ENCODE measurements around the gene ADAMTSL1. TPM values are rescaled to one million over a fixed set of nuclear protein-coding genes. Genes with fewer than 3 reads are reported as not detected.

ADAMTSL1 gene
- total and polyA plus RNA-seq, 2 of the 13 experiments (the other 11 are each of a cell fraction or from before 2014, with no cell fraction given), result not detected

GRCh38 chr9:18786196-18786595 lies 312.2 kb downstream of the ADAMTSL1 start:
- no peak overlapping the region for H2AFZ ChIP-seq (ENCODE audit: low read length)
- in situ Hi-C loops (cut with HindIII; ENCODE audit: extremely low pct_ligation_motif_present, low pct_unique_long_range_greater_than_20kb) (no loop called here), intact Hi-C loops (cut with micrococcal nuclease; ENCODE audit: unreplicated experiment) (no loop called here)
- H3K4me3 ChIP-seq (replicated peaks in 1 of 3; ENCODE audit: insufficient read depth in 1 of 3, low read depth in 2 of 3, low read length in 3 of 3), result no peak overlapping the region
- H4K20me1 ChIP-seq (ENCODE audit: insufficient read depth, low read length), result no peaks in the 10 kb centered on the region
- no peak overlapping the region for H3K9ac ChIP-seq (ENCODE audit: insufficient read depth, low read depth, low read length)
- H3K27me3 ChIP-seq (ENCODE audit: control insufficient read depth in 1 of 2, insufficient read depth in 2 of 2, low read length in 2 of 2), result 0 out of 5 replicates have a peak, but pooled peaks cover 0 to 3% of the 10 kb centered on the region in 2 experiments
- H3K36me3 ChIP-seq (replicated peaks in 1 of 2; ENCODE audit: control insufficient read depth in 1 of 2, insufficient read depth in 2 of 2, low read length in 2 of 2), result no peaks in the 10 kb centered on the region
- FAIRE-seq (no peak), DNase-seq (ENCODE audit: low spot score) (no peak), ATAC-seq (no peak)
- H3K27ac ChIP-seq (ENCODE audit: extremely low read length, insufficient read depth, low read length), result no peak overlapping the region
- BruUV-seq (replicated peaks), result no TSS peak
- 0% methylated on average over 3 of the region's 3 CpGs for WGBS (ENCODE audit: low lambda C conversion rate)
- CTCF ChIA-PET (ENCODE audit: low intra/inter-chr PET ratio, low total read pairs), result no interaction called here
- H3K9me3 ChIP-seq (ENCODE audit: low read length), result no peaks in the 10 kb centered on the region
- H3K4me1 ChIP-seq (ENCODE audit: insufficient read depth, low read length), result no peaks in the 10 kb centered on the region
- no peak overlapping the region for H3K4me2 ChIP-seq (ENCODE audit: low read depth, low read length)
- POLR2A ChIA-PET, result no interaction called here
- no peaks in the 10 kb centered on the region for H3K79me2 ChIP-seq (ENCODE audit: insufficient read depth, low read length)
- TF ChIP-seq HNRNPL (IDR thresholded peaks at IDR 0.05; ENCODE audit: low read depth, low read length), result no peak
- TF ChIP-seq ZNF674 (CRISPR knock-in tag; IDR thresholded peaks at IDR 0.05; ENCODE audit: low read depth), result no peak
- no peak for TF ChIP-seq PHB2 (IDR thresholded peaks at IDR 0.05; ENCODE audit: partially characterized antibody)

- in situ Hi-C loops (cut with HindIII; ENCODE audit: extremely low pct_ligation_motif_present, low pct_unique_long_range_greater_than_20kb), result no loop called here
- TF ChIP-seq REL (CRISPR knock-in tag; conservative IDR thresholded peaks at IDR 0.05) (no peak), ZNF547 (CRISPR knock-in tag; IDR thresholded peaks at IDR 0.05) (no peak), ZNF512 (CRISPR knock-in tag; IDR thresholded peaks at IDR 0.05) (no peak), ZNF326 (CRISPR knock-in tag; IDR thresholded peaks at IDR 0.05; ENCODE audit: borderline replicate concordance) (no peak), ZNF17 (CRISPR knock-in tag; IDR thresholded peaks at IDR 0.05) (no peak), MNT (IDR thresholded peaks at IDR 0.05) (no peak), ZNF275 (CRISPR knock-in tag; IDR thresholded peaks at IDR 0.05; ENCODE audit: borderline replicate concordance) (no peak), LBX2 (CRISPR knock-in tag; IDR thresholded peaks at IDR 0.05; ENCODE audit: borderline replicate concordance) (no peak)
Observed at GRCh38 chr9:18786911-18787650, 313.1 kb downstream of the ADAMTSL1 start.

More at GRCh38 chr9:18786911-18787650, 313.1 kb downstream of the ADAMTSL1 start:
- no peak for FAIRE-seq
- WGBS (ENCODE audit: low lambda C conversion rate), result 26% methylated on average over 2 of the region's 2 CpGs
- no peak for ATAC-seq
- Histone ChIP-seq H3K27ac (ENCODE audit: extremely low read length, insufficient read depth, low read length) (no peak overlapping the region), H3K4me1 (ENCODE audit: insufficient read depth, low read length) (no peaks in the 10 kb centered on the region), H3K4me3 (replicated peaks in 1 of 3; ENCODE audit: insufficient read depth in 1 of 3, low read depth in 2 of 3, low read length in 3 of 3) (no peak overlapping the region), H3K36me3 (replicated peaks in 1 of 2; ENCODE audit: control insufficient read depth in 1 of 2, insufficient read depth in 2 of 2, low read length in 2 of 2) (no peaks in the 10 kb centered on the region), H2AFZ (ENCODE audit: low read length) (no peak overlapping the region), H3K4me2 (ENCODE audit: low read depth, low read length) (no peak overlapping the region), H3K9ac (ENCODE audit: insufficient read depth, low read depth, low read length) (no peak overlapping the region), H3K27me3 (ENCODE audit: control insufficient read depth in 1 of 2, insufficient read depth in 2 of 2, low read length in 2 of 2) (0 out of 5 replicates have a peak, but pooled peaks cover 0 to 3% of the 10 kb centered on the region in 2 experiments), H4K20me1 (ENCODE audit: insufficient read depth, low read length) (no peaks in the 10 kb centered on the region), H3K9me3 (ENCODE audit: low read length) (no peaks in the 10 kb centered on the region), H3K79me2 (ENCODE audit: insufficient read depth, low read length) (no peaks in the 10 kb centered on the region)
- DNase-seq (ENCODE audit: low spot score), result no peak
- no TSS peak for BruUV-seq (replicated peaks)
- POLR2A ChIA-PET, result no interaction called here
- CTCF ChIA-PET (ENCODE audit: low intra/inter-chr PET ratio, low total read pairs), result no interaction called here
- intact Hi-C loops (cut with micrococcal nuclease; ENCODE audit: unreplicated experiment), result no loop called here

All from HepG2 (cell line).